Esophagus (tissue), 2 donors: ENCODE measurements around the gene NUP93. TPM values are rescaled to one million over a fixed set of nuclear protein-coding genes. Genes with fewer than 3 reads are reported as not detected.
"Not testable (repeated sequence)": the region's sequence is repeated elsewhere in the genome, so short reads cannot be mapped to it uniquely, and the experiment has no call there.

Experiments
- H3K27ac ChIP-seq, 2 donors: one replicate each; pipeline ENCODE4 v1.5.1; 2013; ENCODE audit warnings: low read depth in 2 of 2, mild to moderate bottlenecking in 2 of 2, inconsistent platforms in 1 of 2, low read length in 1 of 2, moderate library complexity in 1 of 2
- H3K27me3 ChIP-seq, 2 donors: one replicate each; pipeline ENCODE4 v1.6.1; 2013; ENCODE audit warnings: low read length in 2 of 2, control low read depth in 1 of 2, mild to moderate bottlenecking in 1 of 2; ENCODE audit not compliant: insufficient read depth in 2 of 2, control insufficient read depth in 1 of 2
- H3K36me3 ChIP-seq, 2 donors: one replicate each; pipeline ENCODE4 v1.6.1; 2013; ENCODE audit warnings: low read length in 1 of 2; ENCODE audit not compliant: control insufficient read depth in 2 of 2, insufficient read depth in 2 of 2
- H3K4me1 ChIP-seq, 2 donors: one replicate each; pipeline ENCODE4 v1.6.1; 2013; ENCODE audit warnings: low read length in 1 of 2; ENCODE audit not compliant: control insufficient read depth in 2 of 2, insufficient read depth in 2 of 2
- H3K4me3 ChIP-seq, 2 donors: one replicate each; pipeline ENCODE4 v1.5.1; 2013; ENCODE audit warnings: low read length in 2 of 2, mild to moderate bottlenecking in 2 of 2, low read depth in 1 of 2, moderate library complexity in 1 of 2
- H3K9me3 ChIP-seq, 2 donors: one replicate each; pipeline ENCODE4 v1.6.1; 2013; ENCODE audit warnings: mild to moderate bottlenecking in 2 of 2, low read depth in 1 of 2, low read length in 1 of 2, moderate library complexity in 1 of 2; ENCODE audit not compliant: control insufficient read depth in 2 of 2, insufficient read depth in 1 of 2
- WGBS, 2 donors: extraction: QIAGEN DNeasy Blood & Tissue Kit; methylation state at CpG; one replicate each; pipeline ENCODE4 v1.1.7; 2013; 5-methylcytosine and 5-hydroxymethylcytosine counted together
- polyA plus RNA-seq, 2 donors: library from polyadenylated mRNA; stranded (reverse); fragments of 200-250 nt; gene quantifications; one replicate each; pipeline ENCODE4 v1.2.3, GENCODE V29; 2013
- donor health status: healthy with polysubstance abuse.
- donor health status: Bipolar disorder and iron deficiency.

Gene NUP93
- polyA plus RNA-seq, 2 donors = 36.0 to 38.0 TPM

DNA sequence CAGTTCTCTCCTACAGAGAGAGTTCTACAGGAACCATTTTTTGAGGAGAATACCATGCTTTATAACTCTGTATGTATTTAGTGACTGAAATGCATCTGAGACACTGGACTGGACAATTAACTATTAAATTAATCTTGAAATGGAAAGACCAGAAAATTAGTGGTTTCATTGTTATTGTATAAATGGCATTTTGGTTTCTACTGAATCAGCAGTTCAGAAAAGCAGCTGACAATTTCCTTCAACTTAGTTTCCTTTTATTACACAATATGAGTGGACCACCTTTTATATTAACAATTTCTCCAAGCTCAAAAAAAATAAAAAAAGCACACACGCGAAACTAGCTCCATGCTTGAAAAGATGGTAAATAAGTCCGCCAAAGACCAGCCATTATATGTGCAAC is 69.0 kb downstream of the NUP93 start:
- Histone ChIP-seq H3K27ac (no peak overlapping the region), H3K36me3 (no peaks in the 10 kb centered on the region), H3K4me3 (no peak overlapping the region), H3K9me3 (no peaks in the 10 kb centered on the region), H3K27me3 (no peaks in the 10 kb centered on the region), H3K4me1 (no peaks in the 10 kb centered on the region)
- WGBS, 2 donors = 96% methylated on average over 3 of the region's 3 CpGs

DNA sequence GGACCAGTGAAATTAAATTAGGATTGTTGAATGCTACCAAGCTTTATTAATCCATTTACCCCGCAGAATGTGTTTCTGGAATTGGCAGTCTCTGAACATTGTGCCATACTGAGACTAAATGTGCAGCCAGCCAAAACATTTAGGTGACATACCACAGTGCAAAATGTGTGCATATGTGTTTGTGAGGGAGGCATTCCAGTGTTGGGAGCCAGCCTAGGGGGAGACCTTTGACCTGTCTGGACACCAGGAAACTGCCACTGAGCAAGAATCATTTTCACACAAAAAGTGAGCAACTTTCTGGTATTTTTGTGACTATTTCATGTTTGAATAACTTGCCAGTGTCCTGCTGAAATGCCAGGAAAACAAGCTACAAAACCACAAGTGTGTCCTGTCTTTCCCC is 70.4 kb downstream of the NUP93 start:
- H3K4me1 ChIP-seq = no peaks in the 10 kb centered on the region
- H3K9me3 ChIP-seq = no peaks in the 10 kb centered on the region
- no peaks in the 10 kb centered on the region for H3K27me3 ChIP-seq
- 93 to 94% methylated on average over 1 of the region's 1 CpG for WGBS, 2 donors
- H3K4me3 ChIP-seq = no peak overlapping the region
- peaks cover 0 to under 1% of the 10 kb centered on the region in 2 donors for H3K36me3 ChIP-seq
- H3K27ac ChIP-seq = no peak overlapping the region

DNA sequence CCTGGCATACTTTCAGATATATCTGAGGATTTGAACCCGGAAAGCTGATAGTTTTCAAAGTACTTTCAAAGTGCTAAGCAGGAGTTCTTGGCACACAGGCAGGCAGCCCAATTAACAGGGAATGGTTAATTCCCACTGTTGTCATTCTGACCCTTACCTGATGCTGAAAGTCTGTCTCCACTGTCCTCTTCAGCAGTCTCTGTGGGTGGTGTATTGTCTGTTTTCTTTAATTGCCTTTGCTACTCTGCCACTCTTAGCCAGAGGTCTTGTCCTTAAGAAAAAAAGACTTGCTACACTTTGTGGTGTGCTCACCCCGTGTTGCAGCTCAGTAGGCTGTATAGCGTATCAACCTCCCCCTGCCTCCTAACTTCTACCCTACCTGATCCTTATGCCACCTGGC is 71.8 kb downstream of the NUP93 start:
- WGBS, 2 donors = 80 to 89% methylated on average over 3 of the region's 3 CpGs
- H3K4me3 ChIP-seq = no peak overlapping the region
- no peaks in the 10 kb centered on the region for H3K27me3 ChIP-seq
- no peak overlapping the region for H3K27ac ChIP-seq
- H3K4me1 ChIP-seq = no peaks in the 10 kb centered on the region
- H3K36me3 ChIP-seq = peaks cover 5 to 9% of the 10 kb centered on the region in 2 donors
- H3K9me3 ChIP-seq = no peaks in the 10 kb centered on the region

DNA sequence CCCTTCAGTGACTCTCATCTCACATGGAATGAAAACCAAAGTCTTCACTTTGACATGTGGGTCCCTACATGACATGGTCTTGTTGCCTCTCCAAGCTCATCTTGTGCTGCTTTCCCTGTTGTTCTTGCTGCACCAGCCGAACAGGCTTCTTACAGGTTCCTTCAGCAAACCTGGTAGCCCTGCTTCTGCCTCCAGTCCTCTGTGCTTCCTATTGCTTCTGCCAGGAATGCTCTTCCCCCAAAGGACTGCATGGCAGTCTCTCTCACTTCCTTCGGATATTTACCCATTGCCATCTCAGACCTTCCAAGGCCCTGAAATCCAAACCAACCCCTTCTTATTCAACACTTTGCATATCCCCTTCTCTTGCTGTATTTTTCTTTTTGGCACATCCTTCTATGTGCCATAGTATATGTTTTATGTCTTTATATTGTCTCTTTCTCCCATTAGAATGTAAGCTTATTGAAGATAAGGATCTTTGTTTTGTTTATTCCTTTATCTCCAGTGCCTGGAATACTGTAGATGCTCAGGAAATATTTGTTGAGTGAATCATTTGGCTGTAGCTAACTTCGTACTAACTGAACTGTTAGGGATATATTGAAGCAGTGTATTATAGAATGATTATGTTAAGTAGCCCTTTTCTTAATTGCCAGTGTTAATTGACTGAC is 77.2 kb downstream of the NUP93 start:
- no peaks in the 10 kb centered on the region for H3K27me3 ChIP-seq
- no peak overlapping the region for H3K27ac ChIP-seq

DNA sequence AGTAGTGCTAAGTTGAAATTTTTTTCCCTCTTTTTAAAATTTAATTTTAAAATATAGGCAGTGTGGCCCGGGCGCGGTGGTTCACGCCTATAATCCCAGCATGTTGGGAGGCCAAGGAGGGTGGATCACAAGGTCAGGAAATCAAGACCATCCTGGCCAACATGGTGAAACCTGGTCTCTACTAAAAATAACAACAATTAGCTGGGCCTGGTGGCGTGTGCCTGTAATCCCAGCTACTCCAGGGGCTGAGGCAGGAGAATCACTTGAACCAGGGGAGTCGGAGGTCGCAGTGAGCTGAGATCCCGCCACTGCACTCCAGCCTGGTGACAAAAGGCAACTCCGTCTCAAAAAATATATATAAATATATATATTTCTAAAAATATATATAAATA is 77.7 kb downstream of the NUP93 start:
- WGBS, 2 donors = 97% methylated on average over 9 of the region's 9 CpGs
- H3K4me3 ChIP-seq, H3K27ac ChIP-seq, H3K27me3 ChIP-seq, H3K9me3 ChIP-seq, H3K4me1 ChIP-seq: not testable (repeated sequence)
- peaks cover 6 to 11% of the 10 kb centered on the region in 2 donors for H3K36me3 ChIP-seq

More for the DNA sequence above, 77.2 kb downstream of the NUP93 start:
- no peaks in the 10 kb centered on the region for H3K4me1 ChIP-seq
- 80 to 84% methylated on average over 3 of the region's 3 CpGs for WGBS, 2 donors
- H3K9me3 ChIP-seq = no peaks in the 10 kb centered on the region
- no peak overlapping the region for H3K4me3 ChIP-seq
- H3K36me3 ChIP-seq = peaks cover 6 to 11% of the 10 kb centered on the region in 2 donors

DNA sequence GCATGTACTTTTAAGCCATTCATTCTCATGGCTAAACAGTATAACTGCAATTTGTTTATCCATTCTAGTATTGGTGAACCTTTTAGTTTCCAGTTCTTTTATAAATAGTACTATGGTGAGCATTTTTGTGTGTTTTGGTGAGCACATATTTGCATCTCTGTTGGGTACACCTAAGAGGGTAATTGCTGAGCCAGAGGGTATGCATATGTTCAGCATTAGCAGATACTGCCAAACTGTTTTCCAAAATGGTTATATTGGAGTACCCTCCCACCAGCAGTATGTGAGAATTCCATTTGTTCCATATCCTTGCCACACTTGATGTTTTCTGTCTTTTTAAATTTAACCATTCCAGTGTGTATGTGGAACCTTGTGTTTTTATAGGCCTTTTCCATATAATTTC is 81.0 kb downstream of the NUP93 start:
- no peak overlapping the region for H3K27ac ChIP-seq
- no peak overlapping the region for H3K4me3 ChIP-seq
- H3K36me3 ChIP-seq = peaks cover 6 to 10% of the 10 kb centered on the region in 2 donors
- no peaks in the 10 kb centered on the region for H3K4me1 ChIP-seq
- H3K9me3 ChIP-seq = no peaks in the 10 kb centered on the region
- no peaks in the 10 kb centered on the region for H3K27me3 ChIP-seq

DNA sequence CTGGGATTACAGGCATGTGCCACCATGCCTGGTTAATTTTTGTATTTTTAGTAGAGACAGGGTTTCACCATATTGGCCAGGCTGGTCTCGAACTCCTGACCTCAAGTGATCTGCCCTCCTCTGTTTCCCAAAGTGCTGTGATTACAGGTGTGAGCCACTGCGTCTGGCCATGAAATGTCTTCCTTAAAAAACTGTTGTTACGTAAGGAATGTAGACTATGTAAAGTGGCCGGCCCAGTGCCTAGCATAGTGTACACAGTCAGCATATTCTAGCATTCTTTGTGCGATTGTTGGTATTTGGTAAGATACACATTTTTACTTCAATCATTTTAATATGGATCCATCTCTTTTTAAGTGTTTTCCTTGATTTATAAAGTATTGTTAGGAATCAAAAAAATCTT is 81.7 kb downstream of the NUP93 start:
- 96 to 99% methylated on average over 5 of the region's 5 CpGs for WGBS, 2 donors
- H3K4me3 ChIP-seq, H3K27ac ChIP-seq, H3K9me3 ChIP-seq, H3K36me3 ChIP-seq, H3K4me1 ChIP-seq, H3K27me3 ChIP-seq: not testable (repeated sequence)

DNA sequence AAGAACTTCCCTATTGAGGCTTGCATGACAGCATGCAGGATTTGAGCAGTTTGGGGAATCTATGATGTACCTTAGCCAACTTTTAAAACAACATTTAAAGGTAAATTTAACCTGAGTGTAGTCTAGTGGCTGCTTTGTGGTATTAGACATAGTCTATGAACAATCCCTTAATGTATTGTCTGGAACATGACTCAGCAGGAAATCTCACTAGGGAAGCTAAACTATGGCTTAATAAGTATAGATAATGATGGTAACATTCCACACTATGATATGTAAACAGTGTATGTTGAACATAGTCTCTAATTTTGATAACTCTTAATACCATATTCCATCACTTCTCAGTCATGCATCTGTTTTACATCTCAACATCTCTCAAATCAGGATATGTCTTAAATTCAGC is 83.0 kb downstream of the NUP93 start:
- Histone ChIP-seq H3K4me1 (no peaks in the 10 kb centered on the region), H3K27me3 (no peaks in the 10 kb centered on the region), H3K27ac (no peak overlapping the region), H3K9me3 (no peaks in the 10 kb centered on the region), H3K36me3 (peaks cover 0 to 2% of the 10 kb centered on the region in 2 donors), H3K4me3 (no peak overlapping the region)

DNA sequence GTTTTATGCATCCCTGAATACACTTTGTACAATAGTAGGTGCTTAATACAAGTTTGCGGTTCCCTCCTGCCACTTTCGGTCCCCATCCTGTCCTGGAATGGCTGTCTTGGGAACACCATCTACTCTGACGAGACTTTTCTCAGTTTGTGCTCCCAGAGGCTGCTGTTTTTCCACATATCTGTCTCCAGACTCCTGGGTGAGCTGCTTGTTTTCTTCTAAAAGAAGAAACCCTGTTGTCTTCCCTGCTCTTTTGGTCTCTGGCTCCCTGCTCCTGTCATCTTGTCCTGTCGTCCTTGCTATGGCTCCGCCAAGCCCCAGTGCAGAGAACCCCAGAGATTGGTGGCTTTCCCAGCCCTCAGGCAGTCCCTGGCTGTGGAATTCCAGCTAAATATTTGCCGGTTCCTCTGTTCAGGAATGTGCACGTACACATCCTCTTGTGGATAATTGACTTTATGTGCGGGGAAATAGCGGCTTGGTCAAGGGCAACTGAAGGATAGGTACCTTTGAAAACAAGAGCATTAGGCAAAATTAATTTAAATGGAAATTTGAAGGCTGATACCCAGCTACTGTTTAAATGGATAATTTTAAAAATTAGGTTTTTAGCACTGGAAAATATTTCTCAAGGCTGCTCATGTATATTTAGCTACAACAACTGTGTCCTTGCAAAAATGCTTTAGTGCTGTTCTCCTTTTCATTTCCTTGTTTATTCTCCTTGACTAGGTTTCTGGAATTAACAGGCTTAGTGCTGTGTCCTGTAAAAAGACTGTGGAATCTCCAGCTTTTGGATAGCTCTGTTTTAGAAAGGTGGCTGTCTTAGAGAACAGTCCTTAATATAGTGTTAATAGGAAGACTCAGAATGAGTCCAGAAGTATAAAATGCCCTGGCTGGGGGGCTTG is 84.9 kb downstream of the NUP93 start:
- Histone ChIP-seq H3K9me3 (no peaks in the 10 kb centered on the region), H3K27ac (no peak overlapping the region), H3K27me3 (no peaks in the 10 kb centered on the region), H3K36me3 (peaks cover 0 to 2% of the 10 kb centered on the region in 2 donors), H3K4me1 (no peaks in the 10 kb centered on the region), H3K4me3 (no peak overlapping the region)
- WGBS, 2 donors = 75 to 84% methylated on average over 9 of the region's 9 CpGs

DNA sequence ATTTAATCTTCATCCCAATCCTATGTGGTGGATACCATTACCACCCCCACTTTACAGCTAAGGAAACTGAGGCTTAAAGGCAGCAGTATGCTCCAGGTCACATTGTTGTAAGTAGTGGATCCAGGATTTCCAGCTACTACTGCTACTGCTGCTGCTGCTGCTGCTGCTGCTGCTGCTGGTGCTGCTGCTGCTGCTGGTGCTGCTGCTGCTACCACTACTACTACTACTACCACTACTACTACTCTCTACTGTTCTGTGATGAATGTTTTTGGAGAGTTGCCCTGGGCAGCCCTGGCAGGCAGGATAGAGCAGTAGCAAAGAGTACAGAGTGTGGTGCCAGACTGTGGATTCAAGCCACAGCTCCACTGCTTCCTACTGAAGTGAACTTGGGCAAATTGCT is 85.8 kb downstream of the NUP93 start:
- Histone ChIP-seq H3K27ac (no peak overlapping the region), H3K36me3 (peaks cover 0 to 2% of the 10 kb centered on the region in 2 donors), H3K4me3 (no peak overlapping the region), H3K4me1 (no peaks in the 10 kb centered on the region), H3K9me3 (no peaks in the 10 kb centered on the region), H3K27me3 (no peaks in the 10 kb centered on the region)
